Jurkat, Clone E6-1 (cell line): ENCODE measurements around the gene PPP1R11.
"Not testable (repeated sequence)": the region's sequence is repeated elsewhere in the genome, so short reads cannot be mapped to it uniquely, and the experiment has no call there.

ENCODE experiments used
- DNase-seq: peaks from one replicate; pipeline ENCODE4 v3.0.0-alpha.2; 2011; ENCODE audit warnings: low read depth, low spot score
- H3K4me3 ChIP-seq: 2 replicates; pipeline ENCODE4 v1.5.1; 2011; ENCODE audit warnings: mild to moderate bottlenecking, low read length, control low read depth, moderate library complexity

PPP1R11 gene

DNA sequence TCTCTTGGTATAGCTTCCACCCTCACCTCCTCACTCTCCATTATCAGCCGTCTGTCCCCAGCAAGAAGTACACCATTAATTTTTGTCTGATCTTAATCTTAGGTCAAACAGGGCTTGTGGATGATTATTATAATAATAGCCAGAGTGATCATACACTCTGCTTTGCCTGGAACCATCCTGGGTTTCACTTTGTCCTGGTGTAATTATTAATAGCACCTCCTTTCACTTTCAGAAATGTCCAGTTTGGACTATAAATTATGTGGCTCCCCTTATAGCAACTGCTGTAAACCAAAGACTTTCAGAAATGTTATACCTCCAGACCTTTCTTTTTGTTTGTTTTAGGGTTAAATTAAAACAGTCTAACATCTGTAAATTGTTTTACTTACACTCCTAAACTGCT, 46.8 kb downstream of the PPP1R11 start:
- no peak overlapping the region for H3K4me3 ChIP-seq
- no peak for DNase-seq

DNA sequence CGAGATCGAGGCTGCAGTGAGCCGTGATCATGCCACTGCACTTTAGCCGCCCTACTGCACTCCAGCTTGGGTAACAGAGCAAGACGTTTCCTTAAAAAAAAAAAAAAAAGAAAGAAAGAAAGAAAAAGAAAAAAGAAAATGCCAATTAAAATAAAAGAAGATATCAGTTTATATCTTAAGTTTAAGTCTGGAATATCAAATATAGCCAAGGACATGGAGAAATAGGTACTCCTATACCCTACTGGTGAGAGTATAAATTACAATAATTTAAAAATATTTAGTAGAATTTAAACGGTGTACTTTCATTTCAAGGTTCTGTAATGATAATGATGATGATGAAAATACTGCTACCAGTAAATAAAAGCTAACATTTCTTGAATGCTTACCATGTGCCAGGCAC, 49.7 kb downstream of the PPP1R11 start:
- DNase-seq, result no peak
- no peak overlapping the region for H3K4me3 ChIP-seq

DNA sequence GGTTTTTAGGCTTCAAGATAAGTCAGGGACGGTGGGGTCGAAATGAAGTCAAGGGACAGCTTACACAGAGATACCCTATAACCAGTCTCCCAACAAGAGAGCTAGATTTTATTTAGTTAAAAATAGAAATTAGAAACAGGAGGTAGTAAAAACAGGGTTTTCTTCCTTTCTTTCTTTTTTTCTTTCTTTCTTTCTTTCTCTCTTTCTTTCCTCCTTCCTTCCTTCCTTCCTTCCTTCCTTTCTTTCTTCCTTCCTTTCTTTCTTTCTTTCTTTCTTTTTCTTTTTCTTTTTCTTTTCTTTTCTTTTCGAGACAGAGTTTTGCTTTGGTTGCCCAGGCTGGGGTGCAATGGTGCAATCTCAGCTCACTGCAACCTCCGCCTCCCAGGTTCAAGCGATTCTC, 51.7 kb downstream of the PPP1R11 start:
- H3K4me3 ChIP-seq, DNase-seq: not testable (repeated sequence)
